ENCODE results near the gene SLAMF1.

DNA sequence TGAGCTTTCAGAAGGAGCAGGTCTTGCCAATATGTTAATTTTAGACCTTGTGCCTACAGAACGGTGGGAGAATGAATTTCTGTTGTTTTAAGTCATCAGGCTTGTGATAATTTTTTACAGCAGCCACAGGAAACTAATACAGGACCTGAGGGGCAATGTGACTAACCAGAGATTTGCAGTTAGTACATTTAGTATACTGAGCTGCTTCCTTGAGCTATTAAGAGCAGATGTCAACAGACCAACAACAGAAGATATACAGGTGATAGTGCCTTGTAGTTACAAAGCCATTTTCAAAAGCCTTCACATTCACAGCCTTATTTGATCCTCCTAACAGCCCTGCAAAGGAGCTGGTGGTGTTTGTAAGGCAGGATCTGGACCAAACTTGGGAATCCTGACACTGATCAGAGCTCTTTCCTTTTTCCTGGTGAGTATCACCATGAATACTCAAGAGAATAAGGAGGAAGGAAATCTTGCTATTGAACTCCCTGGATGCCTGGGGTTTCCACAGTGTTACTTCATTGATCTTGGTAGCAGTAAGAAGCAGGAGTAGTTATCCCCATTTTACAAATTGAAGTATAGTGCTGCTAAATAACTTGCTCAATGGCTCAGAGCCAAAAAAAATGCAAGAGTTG lies 4.7 kb upstream of the SLAMF1 start:
- TF ChIP-seq CTCF (IDR thresholded peaks at IDR 0.05) (no peak), POLR2A (IDR thresholded peaks at IDR 0.05) (no peak)

Data from thyroid gland (tissue), 4 donors.